IMR-90 (cell line): ENCODE measurements around the gene DAAM2. TPM values are rescaled to one million over a fixed set of nuclear protein-coding genes. Genes with fewer than 3 reads are reported as not detected.

Experiments
- ATAC-seq: fragments of 200-7000 bp; cut with Tn5 transposase; 2 replicates; pipeline ENCODE4 v1.9.1; 2020; ENCODE audit warnings: low read depth, mild to moderate bottlenecking, moderate library complexity
- BruUV-seq: library from RNA; stranded (reverse); fragments of 400-500 nt; replicated peaks from 2 replicates; lab custom pipeline; 2021; lab: Mats Ljungman, UMichigan
- CTCF ChIA-PET: fragments of 300-600 bp; formaldehyde crosslinking; extraction: SDS; loops from one replicate; lab custom pipeline; 2021; ENCODE audit warnings: antibody characterized with exemption; lab: Yijun Ruan, JAX
- POLR2A ChIA-PET: fragments of 300-600 bp; sonication (Branson Sonifier 250); formaldehyde crosslinking; loops from one replicate; lab custom pipeline; 2022; ENCODE audit warnings: antibody characterized with exemption; ENCODE audit not compliant: unreplicated experiment; lab: Charles Lee
- DNase-seq: peaks from one replicate; pipeline ENCODE4 v3.0.0; 2013
- H2AFZ ChIP-seq: replicated peaks from 2 replicates; pipeline ENCODE3; 2013; ENCODE audit warnings: low read length, mild to moderate bottlenecking; ENCODE audit not compliant: poor library complexity
- H2AK5ac ChIP-seq: 2 replicates; pipeline ENCODE4 v1.6.1; 2013; ENCODE audit warnings: low read depth, low read length, inconsistent platforms
- H2AK9ac ChIP-seq: replicated peaks from 2 replicates; pipeline ENCODE3; 2013; ENCODE audit warnings: mild to moderate bottlenecking, low read depth, low read length, moderate library complexity; ENCODE audit not compliant: poor library complexity
- H2BK120ac ChIP-seq: 2 replicates; pipeline ENCODE4 v1.6.1; 2013; ENCODE audit warnings: low read depth, low read length, inconsistent platforms
- H2BK15ac ChIP-seq: 3 replicates; pipeline ENCODE4 v1.6.1; 2013; ENCODE audit warnings: low read depth, low read length, inconsistent platforms
- H2BK20ac ChIP-seq: 2 replicates; pipeline ENCODE4 v1.6.1; 2013; ENCODE audit warnings: low read depth, mild to moderate bottlenecking, inconsistent platforms, low read length, moderate library complexity
- H2BK5ac ChIP-seq: 2 replicates; pipeline ENCODE4 v1.6.1; 2013; ENCODE audit warnings: mild to moderate bottlenecking, low read depth, low read length, inconsistent platforms; ENCODE audit not compliant: poor library complexity, severe bottlenecking
- H3K14ac ChIP-seq: replicated peaks from 2 replicates; pipeline ENCODE4 v1.6.1; 2013; ENCODE audit warnings: low read depth, low read length, inconsistent platforms
- H3K18ac ChIP-seq: 2 replicates; pipeline ENCODE4 v1.6.1; 2013; ENCODE audit warnings: low read depth, low read length, control low read depth
- H3K23ac ChIP-seq: 2 replicates; pipeline ENCODE4 v1.6.1; 2013; ENCODE audit warnings: low read depth, low read length, inconsistent platforms
- H3K27ac ChIP-seq: 2 replicates; pipeline ENCODE4 v1.5.1; 2013; ENCODE audit warnings: mild to moderate bottlenecking, control low read depth, low read length; ENCODE audit not compliant: insufficient read depth
- H3K27me3 ChIP-seq: 2 replicates; pipeline ENCODE4 v1.6.1; 2013; ENCODE audit warnings: low read length; ENCODE audit not compliant: control insufficient read depth, insufficient read depth
- H3K36me3 ChIP-seq: 2 replicates; pipeline ENCODE4 v1.6.1; 2013; ENCODE audit warnings: low read length, mixed read lengths; ENCODE audit not compliant: control insufficient read depth, insufficient read depth
- H3K4ac ChIP-seq: 2 replicates; pipeline ENCODE4 v1.6.1; 2013; ENCODE audit warnings: low read depth, low read length, inconsistent platforms
- H3K4me1 ChIP-seq: 2 replicates; pipeline ENCODE4 v1.6.1; 2013; ENCODE audit warnings: low read length, mixed read lengths; ENCODE audit not compliant: control insufficient read depth, insufficient read depth
- H3K4me2 ChIP-seq: 2 replicates; pipeline ENCODE4 v1.6.1; 2013; ENCODE audit warnings: low read depth, mild to moderate bottlenecking, control low read depth, low read length, moderate library complexity
- H3K4me3 ChIP-seq: 2 replicates; pipeline ENCODE4 v1.5.1; 2013; ENCODE audit warnings: low read depth, mild to moderate bottlenecking, control low read depth, low read length, moderate library complexity; ENCODE audit not compliant: insufficient read depth
- H3K56ac ChIP-seq: 2 replicates; pipeline ENCODE4 v1.6.1; 2013; ENCODE audit warnings: low read length, inconsistent platforms; ENCODE audit not compliant: insufficient read depth; ENCODE audit errors: extremely low read depth
- H3K79me1 ChIP-seq, 2 experiments: 2 replicates each; pipeline ENCODE4 v1.6.1; 2013; ENCODE audit warnings: low read length in 2 of 2, inconsistent platforms in 1 of 2, low read depth in 1 of 2
- H3K9ac ChIP-seq: 2 replicates; pipeline ENCODE4 v1.6.1; 2013; ENCODE audit warnings: low read depth, low read length, control low read depth
- H3K9me1 ChIP-seq: 2 replicates; pipeline ENCODE4 v1.6.1; 2013; ENCODE audit warnings: low read length, inconsistent platforms; ENCODE audit not compliant: insufficient read depth
- H3K9me3 ChIP-seq: 2 replicates; pipeline ENCODE4 v1.6.1; 2013; ENCODE audit warnings: low read length; ENCODE audit not compliant: control insufficient read depth, insufficient read depth
- H4K20me1 ChIP-seq: 2 replicates; pipeline ENCODE4 v1.6.1; 2013; ENCODE audit warnings: low read length, inconsistent platforms; ENCODE audit not compliant: insufficient read depth
- H4K5ac ChIP-seq: 2 replicates; pipeline ENCODE4 v1.6.1; 2013; ENCODE audit warnings: mild to moderate bottlenecking, low read depth, low read length, control low read depth
- H4K8ac ChIP-seq, 2 experiments: 2 replicates each; pipeline ENCODE4 v1.6.1; 2013; ENCODE audit warnings: low read depth in 2 of 2, low read length in 2 of 2, control low read depth in 1 of 2, inconsistent platforms in 1 of 2
- H4K91ac ChIP-seq: 2 replicates; pipeline ENCODE4 v1.6.1; 2013; ENCODE audit warnings: low read depth, low read length, inconsistent platforms; ENCODE audit not compliant: insufficient read depth
- BHLHE40 ChIP-seq: fragments of 150-350 bp; IDR thresholded peaks from 2 replicates; pipeline ENCODE4 v1.6.1; 2016; ENCODE audit warnings: mild to moderate bottlenecking, low read depth, low read length
- CEBPB ChIP-seq: IDR thresholded peaks from 2 replicates; pipeline ENCODE4 v1.6.1; 2012; ENCODE audit warnings: low read depth, low read length, improper control_type of control experiment
- CHD1 ChIP-seq: IDR thresholded peaks from 2 replicates; pipeline ENCODE4 v1.6.1; 2012; ENCODE audit warnings: low read depth, low read length, improper control_type of control experiment
- FOS ChIP-seq: fragments of 150-350 bp; IDR thresholded peaks from 2 replicates; pipeline ENCODE4 v1.6.1; 2016; ENCODE audit warnings: low read depth, low read length
- MAFK ChIP-seq: IDR thresholded peaks from 2 replicates; pipeline ENCODE4 v1.6.1; 2012; ENCODE audit warnings: low read depth, low read length, improper control_type of control experiment
- MAZ ChIP-seq: IDR thresholded peaks from 2 replicates; pipeline ENCODE4 v1.6.1; 2012; ENCODE audit warnings: low read depth, mild to moderate bottlenecking, low read length, improper control_type of control experiment, moderate library complexity, borderline replicate concordance
- MXI1 ChIP-seq: IDR thresholded peaks from 2 replicates; pipeline ENCODE4 v1.6.1; 2012; ENCODE audit warnings: low read depth, mild to moderate bottlenecking, low read length, moderate library complexity, borderline replicate concordance
- POLR2A ChIP-seq: IDR thresholded peaks from 2 replicates; pipeline ENCODE4 v1.6.1; 2012; ENCODE audit warnings: mild to moderate bottlenecking, low read depth, low read length
- SMC3 ChIP-seq: fragments of 150-350 bp; IDR thresholded peaks from 2 replicates; pipeline ENCODE4 v1.6.1; 2016; ENCODE audit warnings: low read depth, mild to moderate bottlenecking, antibody characterized with exemption, low read length, moderate library complexity
- WGBS, 2 experiments: methylation state at CpG; one replicate each; pipeline versions ENCODE4 v1.1.5 to v1.1.7; 2013; ENCODE audit warnings: missing lambda C conversion rate in 2 of 2; ENCODE audit not compliant: insufficient read length in 1 of 2; ENCODE audit errors: extremely low coverage in 2 of 2; 5-methylcytosine and 5-hydroxymethylcytosine counted together
- dilution Hi-C: fragments of 300-500 bp; cut with HindIII; formaldehyde crosslinking; loops from one replicate; pipeline ENCODE4 v1.14.3; 2018; ENCODE audit warnings: low sequenced_read_pairs; ENCODE audit not compliant: unreplicated experiment
- in situ Hi-C: fragments of 300-500 bp; cut with MboI; formaldehyde crosslinking; loops from 3 replicates; pipeline ENCODE4 v1.14.3; 2019; ENCODE audit warnings: low sequenced_read_pairs, inconsistent platforms, mixed read lengths
- intact Hi-C: fragments of 100-400 bp; cut with micrococcal nuclease; formaldehyde crosslinking; loops from 2 replicates; pipeline ENCODE4 v1.10.0; 2022
- polyA plus RNA-seq, 3 experiments: library from polyadenylated mRNA; depleted of rRNA; stranded (reverse); fragments of >200 nt; gene quantifications; 2 replicates each; pipeline ENCODE4 v1.2.3, GENCODE V29; 2012; ENCODE audit warnings: low replicate concordance in 1 of 3
- total RNA-seq: library from RNA; depleted of rRNA; stranded (reverse); fragments of >200 nt; gene quantifications from 2 replicates; pipeline ENCODE4 v1.2.3, GENCODE V29; 2012
- TF ChIP-seq, protein P1 (sequence below): conservative IDR thresholded peaks from 2 replicates; pipeline ENCODE4 v1.5.1; 2012; ENCODE audit warnings: mild to moderate bottlenecking, low read depth, low read length, improper control_type of control experiment
- TF ChIP-seq, protein P2 (sequence below): fragments of 150-350 bp; IDR thresholded peaks from 2 replicates; pipeline ENCODE4 v1.6.1; 2016; ENCODE audit warnings: low read depth, mild to moderate bottlenecking, low read length, moderate library complexity, borderline replicate concordance

The DAAM2 gene
- total and polyA plus RNA-seq, 2 of the 4 experiments (the other 2 are of a cell fraction) = 11.2 to 12.9 TPM

DNA sequence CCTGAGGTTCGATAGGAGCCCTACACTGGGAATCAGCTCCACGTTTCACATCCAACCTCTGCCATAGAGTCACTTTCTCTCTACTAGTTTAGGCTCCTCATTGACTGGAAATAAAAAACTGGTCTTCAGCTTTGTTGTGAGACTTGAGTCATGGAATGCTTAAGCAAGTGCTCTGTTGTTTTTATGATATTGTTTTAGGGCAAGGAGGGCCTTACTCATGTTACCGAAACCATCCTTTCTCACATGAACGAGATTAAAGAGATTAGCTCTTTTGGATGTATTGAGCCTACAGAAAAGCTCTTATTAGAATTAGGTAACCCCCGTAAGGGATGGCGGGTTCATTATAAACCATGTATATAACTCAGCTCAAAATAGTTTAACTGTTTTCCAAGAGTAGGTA, 149.0 kb downstream of the DAAM2 start:
- Histone ChIP-seq H4K8ac (no peak overlapping the region), H4K91ac (no peak overlapping the region), H3K79me1 (no peaks in the 10 kb centered on the region), H2BK20ac (no peak overlapping the region), H3K9me1 (no peaks in the 10 kb centered on the region), H4K5ac (no peak overlapping the region), H3K9me3 (no peaks in the 10 kb centered on the region), H3K4me3 (no peak overlapping the region), H2BK5ac (no peak overlapping the region), H3K27ac (no peak overlapping the region), H3K23ac (no peak overlapping the region), H3K4me2 (no peak overlapping the region), H3K56ac (no peak overlapping the region), H4K20me1 (no peaks in the 10 kb centered on the region; the same call in 1 of the 2 replicates), H3K36me3 (no peaks in the 10 kb centered on the region), H3K4me1 (peaks cover 4% of the 10 kb centered on the region; the same call in 1 of the 2 replicates), H2AK9ac (no peak overlapping the region), H2BK15ac (no peak overlapping the region), H2AK5ac (no peak overlapping the region), H3K4ac (no peak overlapping the region), H3K9ac (no peak overlapping the region), H3K18ac (no peak overlapping the region), H3K27me3 (peaks cover 7% of the 10 kb centered on the region), H3K14ac (no peak overlapping the region), H2BK120ac (no peak overlapping the region), H2AFZ (no peak overlapping the region)
- ATAC-seq (no peak), DNase-seq (no peak)
- POLR2A ChIA-PET = no interaction called here
- WGBS, 2 experiments = no CpG with 5 or more reads among the region's 6 CpGs
- intact Hi-C loops (no loop called here), dilution Hi-C loops (no loop called here), in situ Hi-C loops (no loop called here)
- BruUV-seq = no TSS peak
- CTCF ChIA-PET = no interaction called here
- TF ChIP-seq CHD1 = no peak
- no peak for TF ChIP-seq MXI1
- TF ChIP-seq, protein P1, sequence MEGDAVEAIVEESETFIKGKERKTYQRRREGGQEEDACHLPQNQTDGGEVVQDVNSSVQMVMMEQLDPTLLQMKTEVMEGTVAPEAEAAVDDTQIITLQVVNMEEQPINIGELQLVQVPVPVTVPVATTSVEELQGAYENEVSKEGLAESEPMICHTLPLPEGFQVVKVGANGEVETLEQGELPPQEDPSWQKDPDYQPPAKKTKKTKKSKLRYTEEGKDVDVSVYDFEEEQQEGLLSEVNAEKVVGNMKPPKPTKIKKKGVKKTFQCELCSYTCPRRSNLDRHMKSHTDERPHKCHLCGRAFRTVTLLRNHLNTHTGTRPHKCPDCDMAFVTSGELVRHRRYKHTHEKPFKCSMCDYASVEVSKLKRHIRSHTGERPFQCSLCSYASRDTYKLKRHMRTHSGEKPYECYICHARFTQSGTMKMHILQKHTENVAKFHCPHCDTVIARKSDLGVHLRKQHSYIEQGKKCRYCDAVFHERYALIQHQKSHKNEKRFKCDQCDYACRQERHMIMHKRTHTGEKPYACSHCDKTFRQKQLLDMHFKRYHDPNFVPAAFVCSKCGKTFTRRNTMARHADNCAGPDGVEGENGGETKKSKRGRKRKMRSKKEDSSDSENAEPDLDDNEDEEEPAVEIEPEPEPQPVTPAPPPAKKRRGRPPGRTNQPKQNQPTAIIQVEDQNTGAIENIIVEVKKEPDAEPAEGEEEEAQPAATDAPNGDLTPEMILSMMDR = no peak
- TF ChIP-seq BHLHE40 = no peak
- TF ChIP-seq, protein P2, sequence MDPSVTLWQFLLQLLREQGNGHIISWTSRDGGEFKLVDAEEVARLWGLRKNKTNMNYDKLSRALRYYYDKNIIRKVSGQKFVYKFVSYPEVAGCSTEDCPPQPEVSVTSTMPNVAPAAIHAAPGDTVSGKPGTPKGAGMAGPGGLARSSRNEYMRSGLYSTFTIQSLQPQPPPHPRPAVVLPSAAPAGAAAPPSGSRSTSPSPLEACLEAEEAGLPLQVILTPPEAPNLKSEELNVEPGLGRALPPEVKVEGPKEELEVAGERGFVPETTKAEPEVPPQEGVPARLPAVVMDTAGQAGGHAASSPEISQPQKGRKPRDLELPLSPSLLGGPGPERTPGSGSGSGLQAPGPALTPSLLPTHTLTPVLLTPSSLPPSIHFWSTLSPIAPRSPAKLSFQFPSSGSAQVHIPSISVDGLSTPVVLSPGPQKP = no peak
- no peak for TF ChIP-seq SMC3
- no peak for TF ChIP-seq FOS
- no peak for TF ChIP-seq MAZ
- no peak for TF ChIP-seq POLR2A
- TF ChIP-seq MAFK = no peak
- no peak for TF ChIP-seq CEBPB
